Endodermal cell (in vitro differentiated cells): Measurements from ENCODE around the gene INSRR. TPM values are rescaled to one million over a fixed set of nuclear protein-coding genes. Genes with fewer than 3 reads are reported as not detected.

Source experiments
- DNase-seq: peaks from one replicate; pipeline ENCODE4 v3.0.0-alpha.2; 2017
- H3K27ac ChIP-seq: 2 replicates; pipeline ENCODE4 v1.5.1; 2013; ENCODE audit warnings: mild to moderate bottlenecking, low read depth, low read length, moderate library complexity
- H3K27me3 ChIP-seq: 2 replicates; pipeline ENCODE4 v1.6.1; 2013; ENCODE audit warnings: mild to moderate bottlenecking, low read length, moderate library complexity; ENCODE audit not compliant: insufficient read depth, control insufficient read depth, poor library complexity, severe bottlenecking
- H3K36me3 ChIP-seq: 2 replicates; pipeline ENCODE4 v1.7.0; 2013; ENCODE audit warnings: mild to moderate bottlenecking, low read length, moderate library complexity; ENCODE audit not compliant: control insufficient read depth, insufficient read depth
- H3K4me1 ChIP-seq: one replicate; pipeline ENCODE4 v1.7.0; 2013; ENCODE audit warnings: low read length; ENCODE audit not compliant: control insufficient read depth, insufficient read depth
- H3K4me3 ChIP-seq: 2 replicates; pipeline ENCODE4 v1.5.1; 2013; ENCODE audit warnings: mild to moderate bottlenecking, low read length, moderate library complexity
- H3K9ac ChIP-seq: 2 replicates; pipeline ENCODE4 v1.6.1; 2013; ENCODE audit warnings: mild to moderate bottlenecking, low read length, moderate library complexity; ENCODE audit not compliant: poor library complexity, severe bottlenecking; ENCODE audit errors: extremely low read depth
- H3K9me3 ChIP-seq: 2 replicates; pipeline ENCODE4 v1.6.1; 2013; ENCODE audit warnings: mild to moderate bottlenecking, low read length, moderate library complexity; ENCODE audit not compliant: control insufficient read depth
- H3K27ac Mint-ChIP-seq: 2 replicates; pipeline ENCODE4 v1.8.0; 2020; ENCODE audit warnings: mixed read lengths
- H3K27me3 Mint-ChIP-seq: 2 replicates; pipeline ENCODE4 v1.8.0; 2021; ENCODE audit warnings: mild to moderate bottlenecking, mixed read lengths; ENCODE audit not compliant: insufficient read depth
- H3K36me3 Mint-ChIP-seq: 2 replicates; pipeline ENCODE4 v1.8.0; 2020; ENCODE audit warnings: low read depth, mixed read lengths
- H3K4me1 Mint-ChIP-seq: 2 replicates; pipeline ENCODE4 v1.8.0; 2020; ENCODE audit warnings: mixed read lengths
- H3K4me3 Mint-ChIP-seq: 2 replicates; pipeline ENCODE4 v1.8.0; 2020; ENCODE audit warnings: mild to moderate bottlenecking, moderate library complexity, mixed read lengths
- H3K9me3 Mint-ChIP-seq: 2 replicates; pipeline ENCODE4 v1.8.0; 2020; ENCODE audit warnings: mild to moderate bottlenecking, mixed read lengths
- WGBS, 2 experiments: methylation state at CpG; one replicate each; pipeline versions ENCODE4 v1.1.5 to v1.1.7; 2013; ENCODE audit warnings: missing lambda C conversion rate in 2 of 2, mixed read lengths in 1 of 2; ENCODE audit not compliant: insufficient coverage in 1 of 2, insufficient read length in 1 of 2; 5-methylcytosine and 5-hydroxymethylcytosine counted together
- total RNA-seq, 2 donors: library from RNA; stranded (reverse); fragmentation: NEBNext Ultra II Directional in 1 of 2; extraction: Animal tissue kit (Norgen Biotek cat#: 25700) in 1 of 2; gene quantifications; 2 replicates in 1 of 2; 3 replicates in 1 of 2; pipeline ENCODE4 v1.2.1, GENCODE V29; 2021
- TF ChIP-seq, protein P1 (sequence below): fragments of 200-600 bp; sonication (generic); conservative IDR thresholded peaks from 2 replicates; pipeline ENCODE4 v1.5.0; 2021; ENCODE audit warnings: antibody characterized with exemption, mild to moderate bottlenecking

INSRR gene
- total RNA-seq, 2 donors from 2014 or later = 0.07 to 0.09 TPM

GRCh38 chr1:156894001-156894400, 35.1 kb upstream of the INSRR start:
- Histone ChIP-seq H3K4me3 (no peak overlapping the region), H3K9ac (no peak overlapping the region), H3K27me3 (peaks cover 41% of the 10 kb centered on the region), H3K36me3 (no peaks in the 10 kb centered on the region), H3K9me3 (no peaks in the 10 kb centered on the region), H3K27ac (no peak overlapping the region), H3K4me1 (no peaks in the 10 kb centered on the region)
- H3K27me3 Mint-ChIP-seq = peaks cover 58% of the 10 kb centered on the region
- H3K9me3 Mint-ChIP-seq = no peaks in the 10 kb centered on the region
- no peak overlapping the region for H3K4me3 Mint-ChIP-seq
- H3K36me3 Mint-ChIP-seq = no peaks in the 10 kb centered on the region
- DNase-seq = no peak
- no peak overlapping the region for H3K27ac Mint-ChIP-seq
- H3K4me1 Mint-ChIP-seq = peaks cover 6% of the 10 kb centered on the region
- 37 to 54% methylated on average over 3 to 5 of the region's 5 CpGs for WGBS, 2 experiments
- TF ChIP-seq, protein P1, sequence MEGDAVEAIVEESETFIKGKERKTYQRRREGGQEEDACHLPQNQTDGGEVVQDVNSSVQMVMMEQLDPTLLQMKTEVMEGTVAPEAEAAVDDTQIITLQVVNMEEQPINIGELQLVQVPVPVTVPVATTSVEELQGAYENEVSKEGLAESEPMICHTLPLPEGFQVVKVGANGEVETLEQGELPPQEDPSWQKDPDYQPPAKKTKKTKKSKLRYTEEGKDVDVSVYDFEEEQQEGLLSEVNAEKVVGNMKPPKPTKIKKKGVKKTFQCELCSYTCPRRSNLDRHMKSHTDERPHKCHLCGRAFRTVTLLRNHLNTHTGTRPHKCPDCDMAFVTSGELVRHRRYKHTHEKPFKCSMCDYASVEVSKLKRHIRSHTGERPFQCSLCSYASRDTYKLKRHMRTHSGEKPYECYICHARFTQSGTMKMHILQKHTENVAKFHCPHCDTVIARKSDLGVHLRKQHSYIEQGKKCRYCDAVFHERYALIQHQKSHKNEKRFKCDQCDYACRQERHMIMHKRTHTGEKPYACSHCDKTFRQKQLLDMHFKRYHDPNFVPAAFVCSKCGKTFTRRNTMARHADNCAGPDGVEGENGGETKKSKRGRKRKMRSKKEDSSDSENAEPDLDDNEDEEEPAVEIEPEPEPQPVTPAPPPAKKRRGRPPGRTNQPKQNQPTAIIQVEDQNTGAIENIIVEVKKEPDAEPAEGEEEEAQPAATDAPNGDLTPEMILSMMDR = peak; percentile 6

DNA sequence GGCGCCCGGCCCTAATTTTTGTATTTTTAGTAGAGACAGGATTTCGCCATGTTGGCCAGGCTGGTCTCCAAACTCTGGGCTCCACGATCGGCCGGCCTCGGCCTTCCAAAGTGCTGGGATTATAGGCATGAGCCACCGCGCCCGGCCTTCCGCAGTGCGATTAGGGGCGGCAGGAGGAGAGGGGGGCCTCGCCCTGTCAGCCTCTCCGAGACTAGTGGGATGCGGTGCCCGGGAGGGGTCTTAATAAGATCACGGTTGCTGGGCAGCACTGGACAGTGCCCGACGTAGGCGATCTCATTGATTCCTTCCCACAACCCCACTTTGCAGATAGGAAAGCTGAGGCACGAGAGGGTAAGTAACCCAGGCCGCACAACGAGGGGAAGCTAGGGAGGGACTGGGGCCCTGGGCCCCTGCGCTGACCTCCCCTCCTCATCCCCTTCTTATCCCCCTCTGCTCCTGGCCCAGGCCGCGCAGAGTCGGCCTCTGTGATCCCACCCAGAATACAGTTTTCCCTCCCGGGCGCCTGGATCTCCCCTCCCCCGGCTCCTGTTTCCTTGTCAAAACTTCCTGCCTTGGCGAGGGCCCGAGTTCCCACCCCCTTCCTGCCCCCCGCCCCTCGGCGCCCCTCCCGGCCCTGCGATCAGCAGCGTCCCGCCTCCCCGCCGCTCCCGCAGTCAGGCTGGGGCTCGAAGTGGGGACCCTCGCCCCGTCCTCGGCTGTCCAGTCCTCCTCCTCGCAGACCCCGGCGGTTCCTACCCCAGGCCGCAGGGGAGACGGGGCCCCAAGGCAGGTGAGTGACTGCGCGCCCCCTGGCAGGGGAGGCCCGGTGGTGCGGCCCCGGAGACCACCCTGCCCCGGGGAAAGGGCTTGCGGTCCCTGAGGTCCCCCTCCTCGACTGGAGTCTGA, 34.4 kb upstream of the INSRR start, which contains the start of gene PEAR1:
TSS of gene PEAR1 (plus strand) at position 671 of the 906 bp plus-strand sequence. CDS start 10,209 bp downstream, outside the sequence.
- H3K27ac Mint-ChIP-seq = no peak within 1 kb of the TSS
- peaks cover 51% of the 10 kb centered on the region for H3K27me3 Mint-ChIP-seq
- H3K4me1 Mint-ChIP-seq = peaks cover 4% of the 10 kb centered on the region
- no peaks in the 10 kb centered on the region for H3K36me3 Mint-ChIP-seq
- no peak within 1 kb of the TSS for H3K9ac ChIP-seq
- TF ChIP-seq, protein P1 = peak; percentile 65
- peak within 1 kb of the TSS; percentile 44 for H3K4me3 Mint-ChIP-seq
- H3K27ac ChIP-seq = no peak within 1 kb of the TSS
- H3K36me3 ChIP-seq = no peaks in the 10 kb centered on the region
- H3K27me3 ChIP-seq = peaks cover 41% of the 10 kb centered on the region
- H3K4me1 ChIP-seq = no peaks in the 10 kb centered on the region
- WGBS, 2 experiments = 27 to 40% methylated on average over 29 to 60 of the region's 60 CpGs
- no peak within 1 kb of the TSS for H3K4me3 ChIP-seq
- no peaks in the 10 kb centered on the region for H3K9me3 Mint-ChIP-seq
- peak; percentile 85 for DNase-seq
- no peaks in the 10 kb centered on the region for H3K9me3 ChIP-seq

- no peaks in the 10 kb centered on the region for H3K9me3 Mint-ChIP-seq
- H3K27me3 ChIP-seq = peaks cover 41% of the 10 kb centered on the region
- H3K9ac ChIP-seq = no peak overlapping the region
- no peak overlapping the region for H3K27ac Mint-ChIP-seq
- no peaks in the 10 kb centered on the region for H3K9me3 ChIP-seq
- no peak overlapping the region for H3K27ac ChIP-seq
- H3K4me3 Mint-ChIP-seq = peak overlapping the region; percentile 44
- peaks cover 3% of the 10 kb centered on the region for H3K4me1 ChIP-seq
- H3K36me3 ChIP-seq = no peaks in the 10 kb centered on the region
- WGBS, 2 experiments = 13 to 24% methylated on average over 33 to 48 of the region's 48 CpGs
- peak; percentile 98 for DNase-seq
- H3K4me1 Mint-ChIP-seq = peaks cover 7% of the 10 kb centered on the region
- H3K4me3 ChIP-seq = no peak overlapping the region
- no peaks in the 10 kb centered on the region for H3K36me3 Mint-ChIP-seq
- TF ChIP-seq, protein P1 = peak; percentile 94
- H3K27me3 Mint-ChIP-seq = peaks cover 50% of the 10 kb centered on the region
Measured at GRCh38 chr1:156892190-156893047, 33.5 kb upstream of the INSRR start.
